Measurements from ENCODE around the gene PTGR1.

The PTGR1 gene

DNA sequence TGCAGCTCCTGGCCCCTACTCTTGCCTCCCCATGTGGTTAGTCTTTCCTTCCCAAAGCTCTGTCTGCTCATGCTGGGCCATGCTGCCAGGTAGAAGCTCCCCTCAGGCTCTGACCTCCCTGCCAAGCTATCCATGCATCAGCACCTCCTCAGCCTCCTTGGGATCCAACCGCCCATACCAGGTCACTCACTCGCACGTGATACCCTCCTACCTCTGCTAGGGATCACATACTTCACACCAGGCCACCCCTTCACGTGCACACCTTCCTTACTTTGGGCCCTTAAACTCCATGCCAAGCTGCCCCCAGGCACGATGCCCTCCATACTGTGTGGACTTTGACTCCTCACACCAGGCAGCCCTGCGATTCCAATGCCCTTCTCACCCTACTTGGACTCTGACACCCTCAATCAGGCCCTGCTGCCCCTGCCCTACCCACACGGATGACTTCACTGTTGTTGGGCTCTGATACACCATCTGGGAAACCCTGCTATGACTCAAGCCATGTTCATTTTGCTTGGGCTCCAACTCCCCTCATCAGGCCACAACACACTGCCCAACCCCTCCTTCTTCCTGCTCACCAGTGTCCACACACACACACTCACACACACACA, 40.3 kb downstream of the PTGR1 start:
- TF ChIP-seq, protein P1, sequence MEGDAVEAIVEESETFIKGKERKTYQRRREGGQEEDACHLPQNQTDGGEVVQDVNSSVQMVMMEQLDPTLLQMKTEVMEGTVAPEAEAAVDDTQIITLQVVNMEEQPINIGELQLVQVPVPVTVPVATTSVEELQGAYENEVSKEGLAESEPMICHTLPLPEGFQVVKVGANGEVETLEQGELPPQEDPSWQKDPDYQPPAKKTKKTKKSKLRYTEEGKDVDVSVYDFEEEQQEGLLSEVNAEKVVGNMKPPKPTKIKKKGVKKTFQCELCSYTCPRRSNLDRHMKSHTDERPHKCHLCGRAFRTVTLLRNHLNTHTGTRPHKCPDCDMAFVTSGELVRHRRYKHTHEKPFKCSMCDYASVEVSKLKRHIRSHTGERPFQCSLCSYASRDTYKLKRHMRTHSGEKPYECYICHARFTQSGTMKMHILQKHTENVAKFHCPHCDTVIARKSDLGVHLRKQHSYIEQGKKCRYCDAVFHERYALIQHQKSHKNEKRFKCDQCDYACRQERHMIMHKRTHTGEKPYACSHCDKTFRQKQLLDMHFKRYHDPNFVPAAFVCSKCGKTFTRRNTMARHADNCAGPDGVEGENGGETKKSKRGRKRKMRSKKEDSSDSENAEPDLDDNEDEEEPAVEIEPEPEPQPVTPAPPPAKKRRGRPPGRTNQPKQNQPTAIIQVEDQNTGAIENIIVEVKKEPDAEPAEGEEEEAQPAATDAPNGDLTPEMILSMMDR (IDR thresholded peaks at IDR 0.05): no peak

DNA sequence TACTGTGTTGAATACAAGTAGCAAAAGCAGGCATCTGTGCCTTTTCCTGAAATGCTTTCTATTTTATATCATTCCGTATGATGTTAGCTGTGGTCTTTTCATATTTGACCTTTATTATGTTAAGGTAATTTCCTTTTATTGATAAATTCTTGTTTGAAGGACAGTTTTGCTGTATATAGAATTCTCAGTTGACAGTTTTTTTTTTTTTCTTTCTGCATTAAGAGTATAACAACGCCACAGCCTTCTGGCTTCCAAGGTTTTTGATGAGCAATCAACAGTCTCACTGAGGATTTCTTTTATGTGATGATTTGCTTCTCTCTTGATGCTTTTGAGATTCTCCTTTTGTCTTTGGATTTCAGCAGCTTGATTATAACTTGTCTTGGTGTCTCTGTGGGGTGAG, 50.8 kb downstream of the PTGR1 start:
- TF ChIP-seq, protein P1 (IDR thresholded peaks at IDR 0.05): no peak

DNA sequence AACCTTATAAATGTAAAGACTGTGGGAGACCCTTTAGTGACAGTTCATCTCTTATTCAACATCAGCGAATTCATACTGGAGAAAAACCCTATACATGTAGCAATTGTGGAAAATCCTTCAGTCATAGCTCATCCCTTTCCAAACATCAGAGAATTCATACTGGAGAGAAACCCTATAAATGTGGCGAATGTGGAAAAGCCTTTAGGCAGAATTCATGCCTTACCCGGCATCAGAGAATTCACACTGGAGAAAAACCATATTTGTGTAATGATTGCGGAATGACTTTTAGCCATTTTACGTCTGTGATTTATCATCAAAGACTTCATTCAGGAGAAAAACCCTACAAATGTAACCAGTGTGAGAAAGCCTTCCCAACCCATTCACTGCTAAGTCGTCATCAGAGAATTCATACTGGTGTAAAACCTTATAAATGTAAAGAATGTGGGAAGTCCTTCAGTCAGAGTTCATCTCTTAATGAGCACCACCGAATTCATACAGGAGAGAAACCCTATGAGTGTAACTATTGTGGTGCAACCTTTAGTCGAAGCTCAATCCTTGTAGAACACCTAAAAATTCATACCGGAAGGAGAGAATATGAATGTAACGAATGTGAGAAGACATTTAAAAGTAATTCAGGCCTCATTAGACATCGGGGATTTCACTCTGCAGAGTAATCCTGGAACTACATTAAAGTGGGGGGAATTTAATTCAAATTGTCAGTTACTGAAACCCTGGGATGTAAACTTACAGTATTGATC, 56.8 kb downstream of the PTGR1 start:
- TF ChIP-seq, protein P1 (IDR thresholded peaks at IDR 0.05): no peak

GRCh38 chr9:111533099-111533790, 66.2 kb downstream of the PTGR1 start:
- TF ChIP-seq, protein P1 (IDR thresholded peaks at IDR 0.05): no peak

GRCh38 chr9:111531716-111532115, 67.7 kb downstream of the PTGR1 start:
- TF ChIP-seq, protein P1 (IDR thresholded peaks at IDR 0.05): no peak

- TF ChIP-seq, protein P1 (IDR thresholded peaks at IDR 0.05): no peak
Measured at GRCh38 chr9:111529787-111530186, 69.7 kb downstream of the PTGR1 start.

- TF ChIP-seq, protein P1 (IDR thresholded peaks at IDR 0.05): no peak
Measured at GRCh38 chr9:111527347-111527746, 72.1 kb downstream of the PTGR1 start.
